Measurements from ENCODE around the gene TMEM54.

The TMEM54 gene

GRCh38 chr1:32884032-32884372 is 17.2 kb downstream of the TMEM54 start:
- TF ChIP-seq CTCF (IDR thresholded peaks at IDR 0.05; ENCODE audit: insufficient read depth, low read length, missing control alignments): no peak
- ChIA-PET POLR2A (no interaction called here), CTCF (interaction anchor here (0.9 to 1.6 kb wide), 2 partner anchors 9 to 202 kb away, joined by 3 to 4 read pairs; no protein-coding TSS in a partner anchor)
- no peak for DNase-seq (ENCODE audit: low read depth, low spot score)
- H3K4me3 ChIP-seq (ENCODE audit: low read depth, low read length): no peak overlapping the region

GRCh38 chr1:32883338-32884031 is 17.7 kb downstream of the TMEM54 start:
- DNase-seq (ENCODE audit: low read depth, low spot score): no peak
- ChIA-PET CTCF (no interaction called here), POLR2A (no interaction called here)
- no peak for TF ChIP-seq CTCF (IDR thresholded peaks at IDR 0.05; ENCODE audit: insufficient read depth, low read length, missing control alignments)
- no peak overlapping the region for H3K4me3 ChIP-seq (ENCODE audit: low read depth, low read length)

GRCh38 chr1:32881871-32882850 is 19.0 kb downstream of the TMEM54 start:
- TF ChIP-seq CTCF (IDR thresholded peaks at IDR 0.05; ENCODE audit: insufficient read depth, low read length, missing control alignments): no peak
- no peak for DNase-seq (ENCODE audit: low read depth, low spot score)
- ChIA-PET POLR2A (no interaction called here), CTCF (interaction anchor here (1.0 to 3.3 kb wide), 7 partner anchors 8 to 205 kb away, joined by 3 to 25 read pairs (median 3); partner anchors contain the start of gene FNDC5)
- no peak overlapping the region for H3K4me3 ChIP-seq (ENCODE audit: low read depth, low read length)

- DNase-seq (ENCODE audit: low read depth, low spot score): no peak
- ChIA-PET CTCF (interaction anchor here (1.4 to 3.3 kb wide), 5 partner anchors 9 to 206 kb away, joined by 3 to 25 read pairs (median 5); partner anchors contain the start of gene FNDC5), POLR2A (no interaction called here)
- TF ChIP-seq CTCF (IDR thresholded peaks at IDR 0.05; ENCODE audit: insufficient read depth, low read length, missing control alignments): no peak
- no peak overlapping the region for H3K4me3 ChIP-seq (ENCODE audit: low read depth, low read length)
These were observed 19.9 kb downstream of the TMEM54 start for GRCh38 chr1:32881291-32881690.

- ChIA-PET CTCF (interaction anchor here (0.9 to 9.0 kb wide), 5 partner anchors 10 to 206 kb away, joined by 3 to 187 read pairs (median 4); partner anchors contain the start of gene AZIN2), POLR2A (no interaction called here)
- H3K4me3 ChIP-seq (ENCODE audit: low read depth, low read length): no peak overlapping the region
- DNase-seq (ENCODE audit: low read depth, low spot score): no peak
- TF ChIP-seq CTCF (IDR thresholded peaks at IDR 0.05; ENCODE audit: insufficient read depth, low read length, missing control alignments): no peak
These were observed 22.6 kb downstream of the TMEM54 start for GRCh38 chr1:32878637-32879041.

GRCh38 chr1:32878183-32878582 is 23.0 kb downstream of the TMEM54 start:
- no peak overlapping the region for H3K4me3 ChIP-seq (ENCODE audit: low read depth, low read length)
- POLR2A ChIA-PET: no interaction called here
- CTCF ChIA-PET: interaction anchor here (0.9 to 9.0 kb wide), 5 partner anchors 9 to 207 kb away, joined by 3 to 187 read pairs (median 4); partner anchors contain the start of gene AZIN2
- no peak for DNase-seq (ENCODE audit: low read depth, low spot score)
- no peak for TF ChIP-seq CTCF (IDR thresholded peaks at IDR 0.05; ENCODE audit: insufficient read depth, low read length, missing control alignments)
